Muscle of arm (tissue), 12 donors: ENCODE data around the gene TAS1R1. TPM values are rescaled to one million over a fixed set of nuclear protein-coding genes. Genes with fewer than 3 reads are reported as not detected.

Source experiments
- DNase-seq: peaks from one replicate; pipeline ENCODE4 v3.0.0-alpha.2; 2013
- polyA plus RNA-seq, 12 donors: library from polyadenylated mRNA; unstranded; fragments of 120-200 nt; gene quantifications; one replicate each; pipeline ENCODE4 v1.2.1, GENCODE V29; 2013; ENCODE audit not compliant: insufficient read length in 12 of 12

The TAS1R1 gene
- polyA plus RNA-seq, 12 donors, result 3.3 to 7.0 (median 6.2) TPM; not detected in 2

DNA sequence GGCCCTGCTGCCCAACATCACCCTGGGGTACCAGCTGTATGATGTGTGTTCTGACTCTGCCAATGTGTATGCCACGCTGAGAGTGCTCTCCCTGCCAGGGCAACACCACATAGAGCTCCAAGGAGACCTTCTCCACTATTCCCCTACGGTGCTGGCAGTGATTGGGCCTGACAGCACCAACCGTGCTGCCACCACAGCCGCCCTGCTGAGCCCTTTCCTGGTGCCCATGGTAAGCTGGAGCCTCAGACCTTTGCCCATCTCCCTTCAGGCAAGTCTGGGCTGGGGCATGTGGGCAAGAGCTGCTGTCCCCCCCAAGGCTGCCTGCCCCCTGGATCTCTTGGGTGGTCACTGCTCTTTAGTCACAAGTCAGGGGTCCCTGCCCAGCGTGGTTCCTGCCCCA lies 15.9 kb downstream of the TAS1R1 start:
- DNase-seq, result no peak

- DNase-seq, result no peak
Measured at GRCh38 chr1:6572653-6573383, 17.7 kb downstream of the TAS1R1 start.

DNA sequence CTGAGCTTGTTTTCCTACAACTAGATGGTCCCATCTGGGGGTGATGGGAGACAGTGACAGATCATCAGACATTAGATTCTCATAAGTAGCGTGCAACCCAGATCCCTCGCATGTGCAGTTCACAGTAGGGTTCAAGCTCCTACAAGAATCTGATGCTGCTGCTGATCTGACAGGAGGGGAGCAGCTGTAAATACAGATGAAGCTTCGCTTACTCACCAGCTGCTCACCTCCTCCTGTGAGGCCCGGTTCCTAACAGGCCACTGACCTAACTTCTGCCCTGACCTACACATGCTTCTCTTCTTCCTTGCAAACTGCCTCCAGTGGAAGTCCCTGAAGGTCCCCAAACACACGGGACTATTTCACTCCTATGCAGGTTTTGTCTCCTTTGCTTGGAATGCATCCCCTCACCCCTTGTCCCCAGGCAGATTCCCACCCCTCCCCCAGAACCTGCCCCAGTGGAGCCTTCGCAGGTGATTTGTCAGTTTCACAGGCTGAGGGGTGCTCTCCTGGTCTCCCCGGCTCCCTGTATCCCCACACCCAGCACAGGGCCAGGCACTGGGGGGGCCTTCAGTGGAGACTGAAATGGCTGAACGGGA lies 19.0 kb downstream of the TAS1R1 start:
- DNase-seq, result no peak

- DNase-seq, result no peak
Measured at GRCh38 chr1:6574818-6575217, 19.7 kb downstream of the TAS1R1 start.

DNA sequence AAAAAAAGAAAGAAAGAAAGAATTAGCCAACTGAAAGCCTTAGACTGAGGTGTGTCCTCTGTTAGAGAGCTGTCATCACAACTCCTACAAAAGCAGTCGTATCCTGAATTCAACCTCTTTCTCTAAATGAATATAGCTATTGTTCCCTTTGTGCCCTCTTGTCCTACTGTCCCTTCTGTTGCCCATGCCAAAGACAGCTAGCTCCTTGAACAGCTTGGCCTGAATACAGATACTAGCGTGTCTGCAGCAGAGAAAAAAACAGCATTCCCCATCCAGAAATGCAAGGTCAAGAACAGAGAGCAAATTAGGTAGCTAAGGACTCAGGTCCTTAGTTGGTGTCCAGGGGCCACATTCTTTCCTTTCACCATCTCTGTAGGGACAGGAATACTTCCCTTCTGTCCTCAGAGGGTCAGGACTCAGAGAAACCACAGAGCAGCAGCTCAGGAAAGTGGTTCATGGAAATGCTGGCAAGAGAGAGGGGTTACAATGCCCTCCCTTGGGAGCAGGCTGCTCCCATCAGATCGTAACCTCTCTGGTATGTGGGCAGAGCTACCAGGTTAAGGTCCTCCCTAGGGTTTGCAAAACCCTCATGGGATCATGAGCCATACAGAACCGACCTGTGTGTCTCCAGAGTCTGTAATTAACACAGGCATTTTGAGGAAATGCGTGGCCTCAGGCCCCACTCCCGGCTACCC lies 22.9 kb downstream of the TAS1R1 start:
- no peak for DNase-seq

GRCh38 chr1:6578624-6579373 lies 23.7 kb downstream of the TAS1R1 start:
- DNase-seq, result no peak

- peak; percentile 99 for DNase-seq
Measured at GRCh38 chr1:6579374-6580118, 24.4 kb downstream of the TAS1R1 start, which contains the start of gene ZBTB48. Gene ZBTB48 (plus strand): TSS chr1:6579994. CDS start chr1:6580610, 616 bp downstream.

- no peak for DNase-seq
Measured at GRCh38 chr1:6580119-6580592, 25.0 kb downstream of the TAS1R1 start.

GRCh38 chr1:6580593-6581409 lies 25.7 kb downstream of the TAS1R1 start:
- no peak for DNase-seq

- DNase-seq, result no peak
Measured at GRCh38 chr1:6581561-6582305, 26.6 kb downstream of the TAS1R1 start.

DNA sequence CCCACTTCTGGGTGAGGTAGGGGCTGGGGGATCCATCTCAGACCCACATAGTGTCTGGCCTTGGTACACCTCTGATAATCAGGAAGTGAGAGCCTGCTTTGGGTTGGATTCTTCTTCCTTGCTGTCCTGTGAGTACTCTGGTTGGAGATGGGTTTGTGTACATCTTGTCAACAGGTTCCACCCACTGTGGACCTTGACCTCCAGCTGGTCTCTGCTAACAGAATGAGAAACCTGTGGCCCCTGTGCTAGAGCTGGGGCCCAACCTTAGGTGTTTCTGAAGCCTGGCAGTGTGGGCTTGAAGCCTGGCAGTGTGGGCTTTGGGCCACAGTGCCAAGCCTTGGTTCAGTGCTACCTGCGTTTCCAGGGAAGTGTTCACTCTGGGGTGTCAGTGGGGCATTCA lies 27.3 kb downstream of the TAS1R1 start:
- no peak for DNase-seq

GRCh38 chr1:6584126-6585080 lies 29.3 kb downstream of the TAS1R1 start:
- no peak for DNase-seq

GRCh38 chr1:6585081-6585722 lies 30.1 kb downstream of the TAS1R1 start:
- DNase-seq, result no peak

DNA sequence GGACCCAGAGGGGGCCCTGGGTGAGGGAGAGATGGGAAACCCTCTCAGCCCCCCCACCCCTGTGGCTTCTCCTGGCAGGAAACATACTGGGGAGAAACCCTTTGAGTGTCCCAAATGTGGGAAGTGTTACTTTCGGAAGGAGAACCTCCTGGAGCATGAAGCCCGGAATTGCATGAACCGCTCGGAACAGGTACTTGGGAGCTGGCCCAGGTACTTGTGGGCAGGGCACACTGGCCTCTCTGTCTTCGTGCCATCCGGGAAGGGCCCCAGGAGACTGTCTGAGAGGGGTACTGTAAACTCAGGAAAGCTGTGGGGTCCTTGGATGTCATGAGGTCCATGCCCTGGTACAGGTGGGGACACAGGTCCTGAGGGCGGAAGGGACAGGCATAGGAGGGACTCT lies 30.7 kb downstream of the TAS1R1 start:
- DNase-seq, result no peak

GRCh38 chr1:6586404-6586816 lies 31.3 kb downstream of the TAS1R1 start:
- no peak for DNase-seq

- peak; percentile 32 for DNase-seq
Measured at GRCh38 chr1:6587261-6588005, 32.3 kb downstream of the TAS1R1 start.
